ENCODE data around the gene STK32B. TPM values are rescaled to one million over a fixed set of nuclear protein-coding genes. Genes with fewer than 3 reads are reported as not detected.

The STK32B gene
- total RNA-seq, 4 donors from 2014 or later, result 3.0 to 33.8 (median 4.3) TPM

- no peak for TF ChIP-seq POLR2A (IDR thresholded peaks at IDR 0.05)
- TF ChIP-seq CTCF (IDR thresholded peaks at IDR 0.05), result no peak
- Histone ChIP-seq H3K4me1 (no peaks in the 10 kb centered on the region), H3K9me3 (no peaks in the 10 kb centered on the region), H3K36me3 (no peaks in the 10 kb centered on the region), H3K4me3 (no peak overlapping the region), H3K27ac (no peak overlapping the region), H3K27me3 (no peaks in the 10 kb centered on the region)
- DNase-seq, result no peak
- intact Hi-C loops (cut with DNase I; ENCODE audit: low total_unique reads), result no loop called here
Observed at GRCh38 chr4:5469151-5469775, 418.0 kb downstream of the STK32B start.

GRCh38 chr4:5469861-5470260 lies 418.6 kb downstream of the STK32B start:
- no peaks in the 10 kb centered on the region for H3K4me1 ChIP-seq
- DNase-seq, result no peak
- H3K36me3 ChIP-seq, result no peaks in the 10 kb centered on the region
- H3K9me3 ChIP-seq, result no peaks in the 10 kb centered on the region
- TF ChIP-seq CTCF (IDR thresholded peaks at IDR 0.05) (no peak), POLR2A (IDR thresholded peaks at IDR 0.05) (no peak)
- H3K4me3 ChIP-seq, result no peak overlapping the region
- no peak overlapping the region for H3K27ac ChIP-seq
- H3K27me3 ChIP-seq, result no peaks in the 10 kb centered on the region
- intact Hi-C loops (cut with DNase I; ENCODE audit: low total_unique reads), result no loop called here

- no peak for TF ChIP-seq POLR2A (IDR thresholded peaks at IDR 0.05)
- no peak for TF ChIP-seq CTCF (IDR thresholded peaks at IDR 0.05)
- Histone ChIP-seq H3K9me3 (no peaks in the 10 kb centered on the region), H3K27ac (no peak overlapping the region), H3K36me3 (no peaks in the 10 kb centered on the region), H3K27me3 (no peaks in the 10 kb centered on the region), H3K4me1 (no peaks in the 10 kb centered on the region), H3K4me3 (no peak overlapping the region)
- no peak for DNase-seq
- intact Hi-C loops (cut with DNase I; ENCODE audit: low total_unique reads), result no loop called here
Observed at GRCh38 chr4:5470318-5471198, 419.3 kb downstream of the STK32B start.

- DNase-seq, result no peak
- no peak for TF ChIP-seq POLR2A (IDR thresholded peaks at IDR 0.05)
- no peak for TF ChIP-seq CTCF (IDR thresholded peaks at IDR 0.05)
- Histone ChIP-seq H3K4me1 (no peaks in the 10 kb centered on the region), H3K27ac (no peak overlapping the region), H3K36me3 (no peaks in the 10 kb centered on the region), H3K9me3 (no peaks in the 10 kb centered on the region), H3K4me3 (no peak overlapping the region), H3K27me3 (no peaks in the 10 kb centered on the region)
- intact Hi-C loops (cut with DNase I; ENCODE audit: low total_unique reads), result no loop called here
Observed at GRCh38 chr4:5471206-5471605, 419.9 kb downstream of the STK32B start.

- DNase-seq, result no peak
- TF ChIP-seq CTCF (IDR thresholded peaks at IDR 0.05), result no peak
- TF ChIP-seq POLR2A (IDR thresholded peaks at IDR 0.05), result no peak
- intact Hi-C loops (cut with DNase I; ENCODE audit: low total_unique reads), result no loop called here
- Histone ChIP-seq H3K27ac (no peak overlapping the region), H3K4me3 (no peak overlapping the region), H3K9me3 (no peaks in the 10 kb centered on the region), H3K27me3 (no peaks in the 10 kb centered on the region), H3K36me3 (no peaks in the 10 kb centered on the region), H3K4me1 (no peaks in the 10 kb centered on the region)
Observed at GRCh38 chr4:5471691-5472090, 420.4 kb downstream of the STK32B start.
